GM12878 (cell line): ENCODE measurements around the gene TAGLN.

Experiments
- HCFC1 ChIP-seq: fragments of 150-350 bp; IDR thresholded peaks from 2 replicates; pipeline ENCODE4 v1.6.1; 2014; ENCODE audit warnings: low read length
- POLR2AphosphoS5 ChIP-seq: IDR thresholded peaks from 2 replicates; pipeline ENCODE4 v1.6.1; 2011; ENCODE audit warnings: mild to moderate bottlenecking, low read length, inconsistent platforms
- SRF ChIP-seq, 2 experiments: IDR thresholded peaks; 2 replicates each; pipeline ENCODE4 v1.6.1; 2011; ENCODE audit warnings: low read depth in 2 of 2, low read length in 2 of 2, mild to moderate bottlenecking in 1 of 2, moderate library complexity in 1 of 2
- SUZ12 ChIP-seq: fragments of 200-600 bp; sonication (generic); IDR thresholded peaks from one replicate; pipeline ENCODE4 v1.6.1; 2018; ENCODE audit warnings: antibody characterized with exemption, mild to moderate bottlenecking; ENCODE audit not compliant: unreplicated experiment
- TCF3 ChIP-seq: IDR thresholded peaks from 2 replicates; pipeline ENCODE4 v1.6.1; 2012; ENCODE audit warnings: low read depth, mild to moderate bottlenecking, low read length, borderline replicate concordance; ENCODE audit not compliant: insufficient read depth
- ZZZ3 ChIP-seq: IDR thresholded peaks from 2 replicates; pipeline ENCODE4 v1.6.1; 2011; ENCODE audit warnings: low read depth; ENCODE audit not compliant: control insufficient read depth, insufficient read length

DNA sequence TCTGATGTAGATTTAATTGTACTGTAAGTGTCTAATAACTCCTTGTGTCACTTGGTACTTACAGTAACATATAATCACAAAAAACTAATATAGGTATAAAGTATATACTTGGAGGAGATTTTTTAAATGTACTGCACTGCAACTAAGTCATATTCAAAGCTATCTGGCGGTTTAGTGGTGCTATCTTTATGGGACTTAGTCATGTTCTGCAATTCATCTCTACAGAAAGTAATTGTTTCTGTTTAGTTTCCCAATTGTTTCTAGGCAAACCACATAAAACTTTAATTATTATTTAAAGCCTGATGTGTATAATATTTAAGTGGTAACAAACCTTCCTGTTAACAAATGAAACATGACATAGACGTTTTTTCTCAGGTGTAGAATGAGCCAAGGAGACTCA, 47.1 kb upstream of the TAGLN start:
- TF ChIP-seq SRF (IDR thresholded peaks at IDR 0.05; ENCODE audit: low read depth in 2 of 2, low read length in 2 of 2), result no peak
- no peak for TF ChIP-seq TCF3
- TF ChIP-seq HCFC1, result no peak
- no peak for TF ChIP-seq POLR2AphosphoS5
- no peak for TF ChIP-seq ZZZ3
- TF ChIP-seq SUZ12, result no peak
